Thyroid gland (tissue), 4 donors: ENCODE data around the gene ENAH. TPM values are rescaled to one million over a fixed set of nuclear protein-coding genes. Genes with fewer than 3 reads are reported as not detected.
"Not testable (repeated sequence)": the region's sequence is repeated elsewhere in the genome, so short reads cannot be mapped to it uniquely, and the experiment has no call there.

Experiments used
- DNase-seq, 2 donors: peaks; one replicate each; pipeline ENCODE4 v3.0.0-alpha.2; 2019
- H3K27ac ChIP-seq, 3 donors: fragments of 200-600 bp; sonication (generic); 1 replicate in 2 of 3; 2 replicates in 1 of 3; pipeline ENCODE4 v1.5.1; 2016 to 2019; ENCODE audit warnings: mild to moderate bottlenecking in 1 of 3, moderate library complexity in 1 of 3
- H3K27me3 ChIP-seq: fragments of 200-600 bp; sonication (generic); one replicate; pipeline ENCODE4 v1.5.1; 2019
- H3K36me3 ChIP-seq, 2 donors: fragments of 200-600 bp; sonication (generic); one replicate each; pipeline ENCODE4 v1.5.1; 2016 to 2019
- H3K4me1 ChIP-seq, 2 donors: fragments of 200-600 bp; sonication (generic); one replicate each; pipeline ENCODE4 v1.5.1; 2017 to 2019
- H3K4me3 ChIP-seq, 3 donors: fragments of 200-600 bp; sonication (generic); replicated peaks in 1 of 3; 1 replicate in 2 of 3; 2 replicates in 1 of 3; pipeline ENCODE4 v1.5.1; 2016; ENCODE audit warnings: mild to moderate bottlenecking in 1 of 3
- H3K9me3 ChIP-seq: fragments of 200-600 bp; sonication (generic); one replicate; pipeline ENCODE4 v1.5.1; 2017
- CTCF ChIP-seq, 6 experiments: fragments of 200-600 bp in 3 of 6; fragments of 450-650 bp in 3 of 6; sonication (generic) in 3 of 6; IDR thresholded peaks; one replicate each; pipeline ENCODE4 v1.5.1; 2016 to 2019; ENCODE audit warnings: antibody characterized with exemption in 6 of 6, mild to moderate bottlenecking in 2 of 6, inconsistent platforms in 1 of 6, moderate library complexity in 1 of 6
- POLR2A ChIP-seq, 2 donors: fragments of 450-650 bp; IDR thresholded peaks; one replicate each; pipeline ENCODE4 v1.6.1; 2017; ENCODE audit warnings: antibody characterized with exemption in 2 of 2, mild to moderate bottlenecking in 2 of 2, moderate library complexity in 1 of 2
- WGBS, 2 donors: methylation state at CpG; one replicate each; pipeline ENCODE4 v1.1.5; 2017; 5-methylcytosine and 5-hydroxymethylcytosine counted together
- intact Hi-C: fragments of 100-400 bp; cut with DNase I; formaldehyde crosslinking; loops from one replicate; pipeline ENCODE4 v1.15.1; 2023
- total RNA-seq, 4 donors: library from RNA; depleted of rRNA; stranded (reverse); fragments of >200 nt; gene quantifications; one replicate each; pipeline ENCODE4 v1.2.3, GENCODE V29; 2016

ENAH gene
- total RNA-seq, 4 donors from 2014 or later: 24.5 to 31.4 (median 28.5) TPM

DNA sequence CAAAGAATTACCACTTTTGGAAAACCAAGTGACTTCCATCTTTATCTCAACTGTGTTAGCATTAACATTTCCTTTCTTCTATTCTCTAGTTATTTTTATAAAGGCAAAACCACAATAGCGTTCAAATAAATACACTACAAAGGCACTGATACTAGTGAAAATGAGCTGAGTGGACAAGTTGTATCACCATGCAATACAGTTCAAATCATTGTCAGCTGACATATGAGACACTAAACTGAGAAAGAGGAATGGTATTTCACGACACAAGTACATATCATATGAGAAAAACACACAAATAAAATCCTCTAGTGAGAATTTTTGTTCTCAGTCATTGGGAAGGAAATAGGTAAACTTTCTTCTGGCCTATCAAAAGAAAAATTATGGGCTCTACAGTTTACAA is 26.2 kb downstream of the ENAH start:
- TF ChIP-seq CTCF (IDR thresholded peaks at IDR 0.05) (no peak), POLR2A (IDR thresholded peaks at IDR 0.05) (no peak)
- peaks cover 0 to 11% of the 10 kb centered on the region in 2 donors for H3K4me1 ChIP-seq
- WGBS, 2 donors: 92% methylated on average over 2 of the region's 2 CpGs

DNA sequence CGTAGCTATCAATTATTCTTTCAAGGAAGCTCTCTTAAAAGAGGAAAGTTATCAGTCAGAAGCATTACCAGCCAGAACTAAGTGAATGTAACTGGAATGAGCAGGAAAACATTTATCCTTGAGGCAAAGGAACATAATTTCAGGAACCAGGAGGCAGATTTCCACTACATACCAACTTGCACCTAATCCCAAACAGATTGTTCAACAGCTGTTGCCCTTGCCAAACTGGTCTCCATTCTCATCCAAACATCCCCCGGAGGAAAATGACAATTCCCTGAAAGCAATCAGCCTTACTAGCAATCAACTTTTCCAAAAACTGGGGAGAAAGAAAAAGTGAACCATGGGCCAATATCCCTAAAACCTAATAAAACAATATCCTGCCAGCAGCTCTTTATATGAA is 35.0 kb downstream of the ENAH start:
- no peak for TF ChIP-seq CTCF (IDR thresholded peaks at IDR 0.05)
- no peak for TF ChIP-seq POLR2A (IDR thresholded peaks at IDR 0.05)
- no peak overlapping the region for H3K4me3 ChIP-seq
- H3K36me3 ChIP-seq: no peaks in the 10 kb centered on the region
- H3K4me1 ChIP-seq: peaks cover 0 to 8% of the 10 kb centered on the region in 2 donors
- WGBS, 2 donors: 78 to 84% methylated on average over 2 of the region's 2 CpGs
- H3K27ac ChIP-seq: no peak overlapping the region
- H3K27me3 ChIP-seq: no peaks in the 10 kb centered on the region
- H3K9me3 ChIP-seq: no peaks in the 10 kb centered on the region
- intact Hi-C loops: no loop called here
- no peak for DNase-seq

More for the DNA sequence above, 26.2 kb downstream of the ENAH start:
- no peak for DNase-seq
- no peaks in the 10 kb centered on the region for H3K9me3 ChIP-seq
- H3K36me3 ChIP-seq: no peaks in the 10 kb centered on the region
- H3K27me3 ChIP-seq: no peaks in the 10 kb centered on the region
- no peak overlapping the region for H3K27ac ChIP-seq
- H3K4me3 ChIP-seq: no peak overlapping the region
- intact Hi-C loops: no loop called here

DNA sequence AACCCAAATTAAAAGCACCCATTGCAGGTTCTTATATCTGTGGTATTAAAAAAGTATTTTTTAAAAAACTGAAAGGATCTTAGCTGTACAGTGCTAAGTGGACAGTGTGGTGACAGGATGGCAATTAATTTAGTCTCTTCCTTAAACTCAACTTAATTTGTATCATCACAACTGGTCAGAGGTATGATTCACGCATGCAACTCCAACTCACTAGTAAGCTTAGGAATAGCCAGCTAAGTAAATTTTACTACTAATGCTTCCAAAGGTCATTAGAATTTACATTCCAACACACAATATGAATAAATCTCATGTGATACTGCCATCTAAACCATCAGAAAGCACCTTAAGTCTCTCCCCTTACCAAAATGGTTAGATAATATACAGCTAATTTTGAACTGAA is 35.4 kb downstream of the ENAH start:
- Histone ChIP-seq H3K27ac (no peak overlapping the region), H3K36me3 (no peaks in the 10 kb centered on the region), H3K27me3 (no peaks in the 10 kb centered on the region), H3K9me3 (no peaks in the 10 kb centered on the region), H3K4me1 (peaks cover 0 to 8% of the 10 kb centered on the region in 2 donors), H3K4me3 (no peak overlapping the region)
- intact Hi-C loops: no loop called here
- WGBS, 2 donors: 87 to 91% methylated on average over 1 of the region's 1 CpG
- DNase-seq: no peak
- TF ChIP-seq CTCF (IDR thresholded peaks at IDR 0.05) (no peak), POLR2A (IDR thresholded peaks at IDR 0.05) (no peak)

- intact Hi-C loops: not testable (repeated sequence)
- WGBS, 2 donors: 94 to 100% methylated on average over 1 to 15 of the region's 29 CpGs
These were observed 37.5 kb downstream of the ENAH start for GRCh38 chr1:225615403-225615790.

DNA sequence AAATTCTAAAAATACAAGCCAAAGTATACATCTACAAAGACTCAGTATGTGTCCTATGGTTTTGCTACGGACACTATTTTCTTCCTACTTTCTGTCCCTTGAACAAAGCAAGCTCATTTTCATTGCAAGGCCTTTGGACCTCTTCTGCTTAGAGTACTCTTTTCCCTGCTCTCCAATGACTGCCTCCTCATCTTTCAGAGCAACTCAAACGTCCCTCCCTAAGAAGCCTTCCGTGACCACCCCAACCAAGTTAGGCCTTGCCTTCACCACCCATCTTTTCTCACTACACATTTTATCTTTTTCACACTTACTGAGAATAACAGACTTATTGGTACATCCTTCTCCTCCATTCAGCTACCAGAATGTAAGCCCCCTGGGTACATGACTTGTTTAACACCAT is 39.9 kb downstream of the ENAH start:
- TF ChIP-seq CTCF (IDR thresholded peaks at IDR 0.05) (no peak), POLR2A (IDR thresholded peaks at IDR 0.05) (no peak)
- Histone ChIP-seq H3K9me3 (no peaks in the 10 kb centered on the region), H3K27ac (no peak overlapping the region), H3K27me3 (no peaks in the 10 kb centered on the region), H3K4me1 (peaks cover 6% of the 10 kb centered on the region in 2 donors), H3K36me3 (no peaks in the 10 kb centered on the region), H3K4me3 (no peak overlapping the region)
- WGBS, 2 donors: 76 to 83% methylated on average over 3 of the region's 3 CpGs
- DNase-seq: no peak
- intact Hi-C loops: no loop called here

More at GRCh38 chr1:225615403-225615790, 37.5 kb downstream of the ENAH start:
- H3K27ac ChIP-seq, DNase-seq, H3K36me3 ChIP-seq, H3K9me3 ChIP-seq, H3K4me3 ChIP-seq, H3K4me1 ChIP-seq, H3K27me3 ChIP-seq: not testable (repeated sequence)

GRCh38 chr1:225612287-225612686 is 40.6 kb downstream of the ENAH start:
- no peak for TF ChIP-seq CTCF (IDR thresholded peaks at IDR 0.05)
- no peak for TF ChIP-seq POLR2A (IDR thresholded peaks at IDR 0.05)
- no peaks in the 10 kb centered on the region for H3K27me3 ChIP-seq
- intact Hi-C loops: no loop called here
- no peak overlapping the region for H3K4me3 ChIP-seq
- no peaks in the 10 kb centered on the region for H3K9me3 ChIP-seq
- no peak overlapping the region for H3K27ac ChIP-seq
- no peaks in the 10 kb centered on the region for H3K36me3 ChIP-seq
- peaks cover 0 to 6% of the 10 kb centered on the region in 2 donors for H3K4me1 ChIP-seq
- DNase-seq: no peak
